ENCODE measurements around the gene CPXM1. TPM values are rescaled to one million over a fixed set of nuclear protein-coding genes. Genes with fewer than 3 reads are reported as not detected.

Gene CPXM1
- total RNA-seq, 1 donor, result under 0.01 TPM

DNA sequence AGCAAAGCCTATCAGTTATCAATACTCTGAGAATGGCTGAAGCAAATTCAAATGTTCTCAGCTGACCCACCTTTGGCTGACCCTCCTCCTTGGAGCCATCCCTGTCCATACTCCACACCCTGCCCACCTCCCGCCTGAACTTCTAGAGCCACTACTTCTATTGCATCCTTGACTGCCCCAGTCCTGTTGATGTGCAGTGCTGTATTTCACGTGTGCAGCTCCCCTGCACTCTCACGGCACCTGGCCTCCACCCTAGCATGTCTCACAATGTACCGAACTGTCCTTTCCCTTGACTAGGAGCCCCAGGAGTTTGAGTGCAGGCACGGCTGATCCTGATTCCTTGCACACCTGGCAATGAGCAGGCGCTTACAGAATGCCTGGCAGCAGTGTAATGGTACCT, 7.0 kb downstream of the CPXM1 start:
- Histone ChIP-seq H3K36me3 (ENCODE audit: insufficient read depth, low read length) (no peaks in the 10 kb centered on the region), H3K27ac (ENCODE audit: low read depth, low read length) (no peak overlapping the region), H3K4me2 (ENCODE audit: insufficient read depth, low read length) (no peak overlapping the region), H3K9me3 (ENCODE audit: low read depth, low read length) (no peaks in the 10 kb centered on the region), H3K4me3 (ENCODE audit: insufficient read depth, low read length) (no peak overlapping the region), H4K20me1 (ENCODE audit: insufficient read depth, low read length) (peaks cover 3% of the 10 kb centered on the region), H3K79me2 (ENCODE audit: insufficient read depth, low read length) (no peaks in the 10 kb centered on the region), H3K27me3 (ENCODE audit: insufficient read depth, low read length) (peaks cover 57% of the 10 kb centered on the region), H3K4me1 (ENCODE audit: insufficient read depth, low read length) (no peaks in the 10 kb centered on the region), H2AFZ (ENCODE audit: low read length) (no peak overlapping the region)
- TF ChIP-seq CTCF (IDR thresholded peaks at IDR 0.05; ENCODE audit: extremely low read depth, low read depth, low read length), result no peak
- DNase-seq (ENCODE audit: insufficient read length, low spot score, missing footprints), result peak; percentile 58

DNA sequence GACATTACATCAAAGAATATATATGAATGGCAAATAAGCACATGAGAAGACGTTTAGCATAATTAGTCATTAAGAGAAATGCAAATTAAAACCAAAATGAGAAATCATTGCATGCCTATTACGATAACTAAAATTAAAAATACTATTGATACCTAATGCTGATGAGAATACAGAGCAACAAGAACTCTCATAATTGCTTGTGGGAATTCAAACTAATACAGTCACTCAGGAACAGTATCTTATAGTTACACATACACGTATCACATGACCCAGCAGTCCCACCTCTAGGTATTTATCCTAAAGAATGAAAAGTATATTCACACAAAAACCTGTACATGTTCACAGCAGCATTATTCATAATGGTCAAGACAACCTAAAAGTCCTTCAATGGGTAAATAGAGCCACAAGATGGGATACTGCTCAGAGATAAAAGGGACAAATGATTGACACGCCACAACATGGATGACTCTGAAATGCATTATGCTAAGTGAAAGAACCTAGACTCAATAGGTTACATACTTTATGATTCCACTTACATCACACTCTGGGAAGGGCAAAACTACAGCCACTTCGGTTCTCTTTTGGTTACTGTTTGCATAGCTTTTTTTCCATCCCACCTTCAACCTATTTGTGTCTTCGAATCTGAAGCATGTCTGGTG, 16.4 kb downstream of the CPXM1 start:
- Histone ChIP-seq H4K20me1 (ENCODE audit: insufficient read depth, low read length) (no peaks in the 10 kb centered on the region), H3K27ac (ENCODE audit: low read depth, low read length) (no peak overlapping the region), H3K36me3 (ENCODE audit: insufficient read depth, low read length) (no peaks in the 10 kb centered on the region), H3K79me2 (ENCODE audit: insufficient read depth, low read length) (no peaks in the 10 kb centered on the region), H3K4me1 (ENCODE audit: insufficient read depth, low read length) (no peaks in the 10 kb centered on the region), H2AFZ (ENCODE audit: low read length) (no peak overlapping the region), H3K4me3 (ENCODE audit: insufficient read depth, low read length) (no peak overlapping the region), H3K27me3 (ENCODE audit: insufficient read depth, low read length) (peaks cover 44% of the 10 kb centered on the region), H3K9me3 (ENCODE audit: low read depth, low read length) (peaks cover 2% of the 10 kb centered on the region), H3K4me2 (ENCODE audit: insufficient read depth, low read length) (no peak overlapping the region)
- no peak for DNase-seq (ENCODE audit: insufficient read length, low spot score, missing footprints)
- TF ChIP-seq CTCF (IDR thresholded peaks at IDR 0.05; ENCODE audit: extremely low read depth, low read depth, low read length), result no peak

GRCh38 chr20:2780948-2781347, 19.5 kb downstream of the CPXM1 start:
- Histone ChIP-seq H4K20me1 (ENCODE audit: insufficient read depth, low read length) (no peaks in the 10 kb centered on the region), H3K27ac (ENCODE audit: low read depth, low read length) (no peak overlapping the region), H2AFZ (ENCODE audit: low read length) (no peak overlapping the region), H3K4me3 (ENCODE audit: insufficient read depth, low read length) (no peak overlapping the region), H3K9me3 (ENCODE audit: low read depth, low read length) (no peaks in the 10 kb centered on the region), H3K4me1 (ENCODE audit: insufficient read depth, low read length) (no peaks in the 10 kb centered on the region), H3K27me3 (ENCODE audit: insufficient read depth, low read length) (peaks cover 59% of the 10 kb centered on the region), H3K36me3 (ENCODE audit: insufficient read depth, low read length) (no peaks in the 10 kb centered on the region), H3K4me2 (ENCODE audit: insufficient read depth, low read length) (no peak overlapping the region), H3K79me2 (ENCODE audit: insufficient read depth, low read length) (no peaks in the 10 kb centered on the region)
- no peak for TF ChIP-seq CTCF (IDR thresholded peaks at IDR 0.05; ENCODE audit: extremely low read depth, low read depth, low read length)
- DNase-seq (ENCODE audit: insufficient read length, low spot score, missing footprints), result no peak

DNA sequence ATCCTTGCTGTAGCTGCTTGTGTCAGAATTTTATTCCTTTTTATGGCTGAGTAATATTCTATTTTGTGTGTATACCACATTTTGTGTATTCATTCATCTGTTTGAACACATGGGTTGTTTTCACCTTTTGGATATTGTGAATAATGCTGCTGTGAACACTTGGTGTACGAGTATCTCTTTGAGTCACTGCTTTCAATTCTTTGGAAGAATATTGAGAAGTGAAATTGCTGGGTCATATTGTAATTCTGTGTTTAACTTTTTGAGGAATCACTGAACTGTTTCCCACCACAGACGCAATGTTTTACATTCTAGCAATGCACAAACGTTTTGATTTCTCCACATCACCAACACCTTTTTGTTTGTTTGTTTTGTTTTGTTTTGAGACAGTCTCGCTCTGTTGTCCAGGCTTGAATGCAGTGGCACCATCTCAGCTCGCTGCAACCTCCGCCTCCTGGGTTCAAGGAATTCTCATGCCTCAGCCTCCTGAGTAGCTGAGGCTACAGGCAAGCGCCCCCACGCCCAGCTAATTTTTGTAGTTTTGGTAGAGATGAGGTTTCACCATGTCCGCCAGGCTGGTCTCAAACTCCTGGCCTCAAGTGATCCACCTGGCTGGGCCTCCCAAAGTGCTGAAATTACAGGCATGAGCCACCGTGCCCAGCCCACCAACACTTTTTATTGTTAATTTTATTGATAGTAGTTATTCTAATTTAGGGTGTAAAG, 21.7 kb downstream of the CPXM1 start:
- Histone ChIP-seq H3K36me3 (ENCODE audit: insufficient read depth, low read length) (no peaks in the 10 kb centered on the region), H3K4me2 (ENCODE audit: insufficient read depth, low read length) (no peak overlapping the region), H3K79me2 (ENCODE audit: insufficient read depth, low read length) (no peaks in the 10 kb centered on the region), H3K4me1 (ENCODE audit: insufficient read depth, low read length) (no peaks in the 10 kb centered on the region), H3K27me3 (ENCODE audit: insufficient read depth, low read length) (peaks cover 55% of the 10 kb centered on the region), H3K27ac (ENCODE audit: low read depth, low read length) (no peak overlapping the region), H3K4me3 (ENCODE audit: insufficient read depth, low read length) (no peak overlapping the region), H3K9me3 (ENCODE audit: low read depth, low read length) (peaks cover 2% of the 10 kb centered on the region), H2AFZ (ENCODE audit: low read length) (no peak overlapping the region), H4K20me1 (ENCODE audit: insufficient read depth, low read length) (no peaks in the 10 kb centered on the region)
- no peak for TF ChIP-seq CTCF (IDR thresholded peaks at IDR 0.05; ENCODE audit: extremely low read depth, low read depth, low read length)
- DNase-seq (ENCODE audit: insufficient read length, low spot score, missing footprints), result no peak
